HG03095 (cell line): ENCODE results near the gene OR2A2.

Experiments used
- ATAC-seq: cut with Tn5 transposase; IDR thresholded peaks from one replicate; pipeline ENCODE4 v1.9.1; 2021; ENCODE audit warnings: moderate library complexity; ENCODE audit not compliant: unreplicated experiment

The OR2A2 gene

GRCh38 chr7:144134116-144134515 is 24.7 kb downstream of the OR2A2 start:
- no peak for ATAC-seq

GRCh38 chr7:144137501-144137900 is 28.1 kb downstream of the OR2A2 start:
- no peak for ATAC-seq

- ATAC-seq, result no peak
These were observed 32.8 kb downstream of the OR2A2 start for GRCh38 chr7:144142187-144142586.

- ATAC-seq, result no peak
These were observed 35.0 kb downstream of the OR2A2 start for GRCh38 chr7:144144426-144144825.

GRCh38 chr7:144148224-144148827 is 38.9 kb downstream of the OR2A2 start:
- ATAC-seq, result no peak

- no peak for ATAC-seq
These were observed 49.5 kb downstream of the OR2A2 start for GRCh38 chr7:144158861-144159260.
